ENCODE results near the gene FBXO9.

Gene FBXO9

GRCh38 chr6:53089948-53090347, 24.7 kb downstream of the FBXO9 start:
- DNase-seq (ENCODE audit: low read depth in 3 of 3): no peak

DNA sequence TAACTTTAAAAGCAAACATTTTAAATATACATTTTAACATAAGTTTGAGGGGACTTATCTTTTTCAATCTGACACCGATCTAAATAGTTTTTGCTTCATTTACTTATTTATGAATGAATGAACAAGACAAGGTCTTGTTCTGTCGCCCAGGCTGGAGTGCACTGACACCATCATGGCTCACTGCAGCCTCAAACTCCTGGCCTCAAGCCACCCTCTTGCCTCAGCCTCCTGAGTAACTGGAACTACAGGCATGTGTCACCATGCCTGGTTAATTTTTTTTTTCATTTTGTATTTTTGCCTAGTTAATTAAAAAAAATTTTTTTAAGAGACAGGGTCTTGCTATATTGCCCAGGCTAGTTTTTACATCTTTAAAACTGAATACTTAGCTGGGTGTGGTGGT, 25.4 kb downstream of the FBXO9 start:
- DNase-seq (ENCODE audit: low read depth in 3 of 3): no peak

- DNase-seq (ENCODE audit: low read depth in 3 of 3): no peak
These were observed 30.1 kb downstream of the FBXO9 start for GRCh38 chr6:53095270-53095669.

GRCh38 chr6:53095716-53096115, 30.5 kb downstream of the FBXO9 start:
- DNase-seq (ENCODE audit: low read depth in 3 of 3): no peak

DNA sequence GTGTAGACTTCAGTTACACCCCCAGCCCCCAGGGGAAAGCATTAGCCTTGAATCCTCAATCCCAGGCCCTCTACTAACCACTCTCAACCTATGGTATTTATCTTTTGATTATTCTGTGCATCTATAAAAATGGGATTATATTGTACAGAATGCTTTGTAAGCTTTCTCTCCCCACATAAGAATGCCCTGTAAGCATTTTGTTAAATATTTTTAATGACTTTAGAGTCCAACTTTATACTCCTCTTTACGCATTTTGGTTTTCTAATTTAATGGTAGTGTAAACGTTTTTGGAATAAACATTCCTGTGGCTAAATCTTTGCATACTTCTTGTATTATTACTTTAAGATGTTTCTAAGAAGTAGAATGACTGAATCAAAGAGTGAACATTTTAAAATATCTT, 35.4 kb downstream of the FBXO9 start:
- DNase-seq (ENCODE audit: low read depth in 3 of 3): no peak

DNA sequence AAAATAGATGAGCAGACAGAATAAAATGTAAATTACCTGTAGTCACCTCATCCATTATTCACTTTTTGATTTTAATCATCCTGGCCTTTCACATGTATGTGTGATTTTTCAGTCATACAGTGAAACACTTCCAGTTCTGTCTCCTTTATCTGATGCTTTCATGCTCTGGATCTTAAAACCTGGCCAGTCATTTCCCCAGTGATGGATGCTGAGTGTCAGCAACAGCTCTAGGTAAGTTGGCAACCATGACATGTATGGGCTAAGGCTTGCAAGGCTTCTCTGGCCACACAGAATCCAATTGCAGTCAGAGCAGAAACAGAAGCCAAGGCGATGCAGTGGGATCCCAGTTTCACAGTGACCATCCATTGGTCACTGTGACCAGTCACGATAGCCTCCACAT, 35.8 kb downstream of the FBXO9 start:
- DNase-seq (ENCODE audit: low read depth in 3 of 3): no peak

- DNase-seq (ENCODE audit: low read depth in 3 of 3): no peak
These were observed 38.9 kb downstream of the FBXO9 start for GRCh38 chr6:53103993-53104675.

DNA sequence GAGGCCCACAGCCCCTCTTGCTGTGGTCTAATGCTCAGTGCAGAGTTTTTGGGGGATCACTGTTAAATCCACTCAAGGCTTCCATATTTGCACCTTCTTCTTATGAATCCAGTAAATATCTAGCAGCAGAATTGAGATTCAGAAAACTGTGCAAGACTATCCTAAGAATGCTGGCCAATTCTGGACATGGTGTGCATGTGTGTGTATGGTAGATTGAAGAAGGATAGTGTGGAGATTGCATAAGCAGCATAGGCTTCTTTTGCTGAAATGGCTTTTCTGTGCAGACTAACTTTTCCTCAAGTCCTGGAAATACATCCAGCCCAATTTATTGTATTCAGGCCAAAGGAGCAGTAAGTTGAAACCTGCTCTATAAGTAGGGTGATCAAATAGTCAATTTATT, 39.7 kb downstream of the FBXO9 start:
- DNase-seq (ENCODE audit: low read depth in 3 of 3): no peak

DNA sequence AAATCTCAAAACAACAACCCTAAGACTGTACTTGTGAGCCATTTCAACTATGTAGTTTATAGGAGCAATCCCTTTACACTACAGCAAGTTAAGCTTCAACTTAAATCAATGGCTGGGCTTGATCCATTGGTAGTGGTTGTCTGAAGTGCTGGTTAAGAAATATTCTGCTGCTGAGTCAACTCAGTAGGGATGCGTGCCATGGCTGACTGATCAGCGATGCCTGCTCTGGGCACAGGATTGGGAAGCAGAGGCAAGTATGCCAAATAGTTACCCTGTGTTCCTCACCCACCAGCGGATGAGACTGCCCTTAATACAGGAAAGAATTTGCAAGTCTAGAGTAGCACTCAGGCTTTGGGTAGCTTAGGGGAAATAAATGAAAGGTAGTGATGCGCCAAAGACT, 41.9 kb downstream of the FBXO9 start:
- no peak for DNase-seq (ENCODE audit: low read depth in 3 of 3)

- no peak for DNase-seq (ENCODE audit: low read depth in 3 of 3)
These were observed 44.4 kb downstream of the FBXO9 start for GRCh38 chr6:53109612-53110011.

GRCh38 chr6:53111865-53112264, 46.7 kb downstream of the FBXO9 start:
- no peak for DNase-seq (ENCODE audit: low read depth in 3 of 3)

DNA sequence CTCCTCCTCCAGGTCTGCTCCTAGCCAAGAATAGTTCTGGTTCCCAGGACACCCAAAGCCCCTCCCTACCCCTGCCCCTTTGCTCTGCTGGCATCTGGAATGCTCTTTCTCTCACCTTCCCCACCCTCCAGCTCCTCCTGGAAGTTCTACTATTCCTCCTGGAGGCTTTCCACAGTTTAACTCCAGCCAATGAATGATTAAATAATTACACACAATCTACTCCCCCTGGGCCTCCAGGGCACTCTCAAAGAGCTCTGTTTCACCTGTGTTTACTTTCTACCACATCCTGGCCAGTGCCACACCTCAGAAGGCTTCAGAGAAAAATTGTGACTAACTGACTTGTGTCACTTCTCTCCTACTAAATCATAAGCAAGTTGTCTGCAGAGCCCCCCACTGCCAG, 47.2 kb downstream of the FBXO9 start:
- DNase-seq (ENCODE audit: low read depth in 3 of 3): no peak

DNA sequence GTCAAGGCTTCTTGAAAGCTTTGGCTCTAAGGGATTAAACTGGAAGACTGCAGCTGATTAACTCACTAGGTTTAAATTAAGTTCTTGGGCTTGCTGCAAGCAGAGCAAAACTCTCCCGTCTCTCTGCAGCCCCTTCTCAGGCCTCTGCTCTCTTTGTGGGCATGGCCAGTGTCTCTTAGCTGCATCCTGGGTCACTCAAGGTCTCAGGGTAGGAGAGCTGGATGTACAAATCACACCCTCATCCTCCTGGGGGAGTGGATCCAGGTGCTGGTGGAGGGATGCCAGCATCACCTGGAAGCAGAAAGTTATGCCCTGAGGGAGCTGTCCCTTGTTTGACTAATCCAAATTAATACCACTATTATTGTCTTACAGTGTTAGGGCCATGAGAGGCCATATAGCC, 47.7 kb downstream of the FBXO9 start:
- DNase-seq (ENCODE audit: low read depth in 3 of 3): no peak

GRCh38 chr6:53113742-53114141, 48.5 kb downstream of the FBXO9 start:
- no peak for DNase-seq (ENCODE audit: low read depth in 3 of 3)

DNA sequence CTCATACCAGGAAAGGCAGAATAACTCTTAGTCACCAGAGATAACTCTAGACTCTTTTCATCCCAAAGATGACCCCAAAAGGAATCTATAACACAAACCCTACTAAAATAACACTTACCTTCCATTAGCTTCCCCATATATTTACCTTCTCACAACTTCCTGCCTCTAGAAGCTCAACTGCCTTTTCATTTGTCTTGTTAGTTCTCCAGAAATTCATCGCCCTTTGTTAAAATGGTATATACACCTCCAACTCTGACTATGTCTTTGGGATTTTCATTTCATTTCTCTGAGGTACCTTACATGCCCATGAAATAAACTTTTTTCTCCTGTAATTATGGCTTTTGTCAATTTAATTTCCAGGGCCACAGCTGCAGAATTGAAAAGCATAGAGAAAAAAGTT, 49.9 kb downstream of the FBXO9 start:
- no peak for DNase-seq (ENCODE audit: low read depth in 3 of 3)

GRCh38 chr6:53115741-53116140, 50.5 kb downstream of the FBXO9 start:
- DNase-seq (ENCODE audit: low read depth in 3 of 3): no peak

DNA sequence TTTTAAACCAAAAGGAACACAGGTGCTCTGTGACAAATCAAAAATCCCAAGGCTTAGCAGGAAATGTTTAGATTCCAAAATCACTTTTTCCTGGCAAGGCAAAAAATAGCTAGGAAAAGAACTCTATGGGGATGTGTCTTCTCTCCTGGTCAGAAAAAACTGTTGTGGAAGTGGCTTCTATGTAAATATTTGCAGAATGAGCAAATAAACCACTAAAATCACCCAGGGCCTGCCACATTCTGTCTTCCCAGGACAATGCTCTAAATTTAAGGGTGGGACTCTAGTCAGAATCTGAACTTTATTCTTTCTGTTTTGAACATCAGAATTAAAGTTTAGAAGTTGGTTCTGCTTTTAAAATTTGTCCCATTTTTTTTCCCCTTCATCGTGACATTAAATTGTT, 54.1 kb downstream of the FBXO9 start:
- no peak for DNase-seq (ENCODE audit: low read depth in 3 of 3)

- no peak for DNase-seq (ENCODE audit: low read depth in 3 of 3)
These were observed 54.7 kb downstream of the FBXO9 start for GRCh38 chr6:53119772-53120409.

- no peak for DNase-seq (ENCODE audit: low read depth in 3 of 3)
These were observed 59.1 kb downstream of the FBXO9 start for GRCh38 chr6:53124131-53124800.

- DNase-seq (ENCODE audit: low read depth in 3 of 3): no peak
These were observed 60.1 kb downstream of the FBXO9 start for GRCh38 chr6:53125276-53125675.

- no peak for DNase-seq (ENCODE audit: low read depth in 3 of 3)
These were observed 63.6 kb downstream of the FBXO9 start for GRCh38 chr6:53128842-53129241.

- no peak for DNase-seq (ENCODE audit: low read depth in 3 of 3)
These were observed 65.5 kb downstream of the FBXO9 start for GRCh38 chr6:53130569-53131290.

DNA sequence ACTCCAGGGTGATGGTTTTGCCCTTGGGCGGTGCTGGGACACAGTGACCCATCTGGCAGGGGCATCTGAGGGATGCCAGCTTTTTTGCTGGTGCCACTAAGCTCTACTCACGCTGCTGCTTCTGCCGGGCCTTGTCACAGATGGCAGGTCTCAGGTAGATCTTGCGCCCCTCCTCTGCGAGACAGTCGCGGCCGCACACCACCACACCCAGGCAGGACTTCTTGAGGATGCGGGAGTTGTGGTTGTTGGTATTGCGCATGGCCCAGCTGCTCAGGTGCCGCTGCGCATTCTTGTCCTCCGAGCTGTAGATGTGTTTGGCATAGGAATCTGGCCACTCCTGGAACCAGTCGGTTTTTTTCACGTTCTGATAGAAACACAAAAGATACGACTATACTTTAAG, 68.8 kb downstream of the FBXO9 start:
- no peak for DNase-seq (ENCODE audit: low read depth in 3 of 3)

Data from stimulated activated CD4-positive, alpha-beta T cell treated with anti-CD3 and anti-CD28 coated beads, TNF-alpha, amount 100 ng/mL, for 24 hours (primary cell).